Activated CD4-positive, alpha-beta T cell treated with anti-CD3 and anti-CD28 coated beads, Interleukin-2, amount 10 ng/mL, durations not matched to agents 24 days and 14 days (primary cell): ENCODE data around the gene DENND1A. TPM values are rescaled to one million over a fixed set of nuclear protein-coding genes. Genes with fewer than 3 reads are reported as not detected.
"Not testable (repeated sequence)": the region's sequence is repeated elsewhere in the genome, so short reads cannot be mapped to it uniquely, and the experiment has no call there.

Source experiments
- DNase-seq: peaks from one replicate; pipeline ENCODE4 v3.0.0; 2022
- H3K27ac Mint-ChIP-seq: one replicate; pipeline ENCODE4 v1.8.0; 2022; ENCODE audit warnings: mild to moderate bottlenecking, mixed read lengths
- H3K27me3 Mint-ChIP-seq: one replicate; pipeline ENCODE4 v1.8.0; 2022; ENCODE audit warnings: mixed read lengths
- H3K36me3 Mint-ChIP-seq: one replicate; pipeline ENCODE4 v1.8.0; 2022; ENCODE audit warnings: low read depth, mild to moderate bottlenecking, mixed read lengths
- H3K4me1 Mint-ChIP-seq: one replicate; pipeline ENCODE4 v1.8.0; 2021; ENCODE audit warnings: mixed read lengths
- H3K4me3 Mint-ChIP-seq: one replicate; pipeline ENCODE4 v1.8.0; 2022; ENCODE audit warnings: mild to moderate bottlenecking, moderate library complexity, mixed read lengths
- H3K9me3 Mint-ChIP-seq: one replicate; pipeline ENCODE4 v1.8.0; 2021; ENCODE audit warnings: mixed read lengths
- intact Hi-C: fragments of 100-400 bp; cut with micrococcal nuclease; formaldehyde crosslinking; loops from one replicate; pipeline ENCODE4 v1.15.1; 2023
- total RNA-seq: library from RNA; stranded (reverse); gene quantifications from 2 replicates; pipeline ENCODE4 v1.2.3, GENCODE V29; 2022

The DENND1A gene
- total RNA-seq, 1 donor from 2014 or later = 25.2 TPM

GRCh38 chr9:123823194-123823947 lies 106.6 kb downstream of the DENND1A start:
- Mint-ChIP-seq H3K36me3 (peaks cover 8% of the 10 kb centered on the region), H3K9me3 (peaks cover 5% of the 10 kb centered on the region), H3K27ac (no peak overlapping the region), H3K4me3 (no peak overlapping the region), H3K27me3 (no peaks in the 10 kb centered on the region), H3K4me1 (peaks cover 3% of the 10 kb centered on the region)
- intact Hi-C loops = no loop called here
- DNase-seq = no peak

GRCh38 chr9:123821619-123822018 lies 108.3 kb downstream of the DENND1A start:
- intact Hi-C loops = no loop called here

GRCh38 chr9:123820139-123820538 lies 109.8 kb downstream of the DENND1A start:
- no peaks in the 10 kb centered on the region for H3K27me3 Mint-ChIP-seq
- peaks cover 3% of the 10 kb centered on the region for H3K4me1 Mint-ChIP-seq
- no peak overlapping the region for H3K4me3 Mint-ChIP-seq
- H3K9me3 Mint-ChIP-seq = no peaks in the 10 kb centered on the region
- no peaks in the 10 kb centered on the region for H3K36me3 Mint-ChIP-seq
- DNase-seq = no peak
- intact Hi-C loops = no loop called here
- H3K27ac Mint-ChIP-seq = no peak overlapping the region

More at GRCh38 chr9:123821619-123822018, 108.3 kb downstream of the DENND1A start:
- Mint-ChIP-seq H3K36me3 (peaks cover 3% of the 10 kb centered on the region), H3K27ac (no peak overlapping the region), H3K9me3 (peaks cover 4% of the 10 kb centered on the region), H3K27me3 (no peaks in the 10 kb centered on the region), H3K4me3 (no peak overlapping the region), H3K4me1 (peaks cover 3% of the 10 kb centered on the region)
- DNase-seq = no peak

GRCh38 chr9:123816817-123817472 lies 113.0 kb downstream of the DENND1A start:
- Mint-ChIP-seq H3K4me1 (no peaks in the 10 kb centered on the region), H3K27ac (no peak overlapping the region), H3K36me3 (no peaks in the 10 kb centered on the region), H3K4me3 (no peak overlapping the region), H3K27me3 (no peaks in the 10 kb centered on the region), H3K9me3 (no peaks in the 10 kb centered on the region)
- DNase-seq = no peak
- intact Hi-C loops = no loop called here

- intact Hi-C loops, DNase-seq, H3K9me3 Mint-ChIP-seq, H3K27me3 Mint-ChIP-seq, H3K4me1 Mint-ChIP-seq, H3K27ac Mint-ChIP-seq, H3K4me3 Mint-ChIP-seq, H3K36me3 Mint-ChIP-seq: not testable (repeated sequence)
Observed at GRCh38 chr9:123815856-123816255, 114.1 kb downstream of the DENND1A start.

GRCh38 chr9:123814496-123814895 lies 115.4 kb downstream of the DENND1A start:
- intact Hi-C loops = no loop called here
- Mint-ChIP-seq H3K9me3 (no peaks in the 10 kb centered on the region), H3K27me3 (no peaks in the 10 kb centered on the region), H3K4me3 (no peak overlapping the region), H3K36me3 (no peaks in the 10 kb centered on the region), H3K27ac (no peak overlapping the region), H3K4me1 (no peaks in the 10 kb centered on the region)
- no peak for DNase-seq

GRCh38 chr9:123812984-123813383 lies 116.9 kb downstream of the DENND1A start:
- no peaks in the 10 kb centered on the region for H3K4me1 Mint-ChIP-seq
- DNase-seq = no peak
- H3K9me3 Mint-ChIP-seq = no peaks in the 10 kb centered on the region
- H3K27me3 Mint-ChIP-seq = no peaks in the 10 kb centered on the region
- H3K4me3 Mint-ChIP-seq = no peak overlapping the region
- H3K27ac Mint-ChIP-seq = no peak overlapping the region
- intact Hi-C loops = no loop called here
- H3K36me3 Mint-ChIP-seq = no peaks in the 10 kb centered on the region

- Mint-ChIP-seq H3K27me3 (no peaks in the 10 kb centered on the region), H3K4me3 (no peak overlapping the region), H3K9me3 (no peaks in the 10 kb centered on the region), H3K27ac (no peak overlapping the region), H3K36me3 (no peaks in the 10 kb centered on the region), H3K4me1 (no peaks in the 10 kb centered on the region)
- no peak for DNase-seq
- intact Hi-C loops = no loop called here
Observed at GRCh38 chr9:123807251-123807650, 122.7 kb downstream of the DENND1A start.

GRCh38 chr9:123806829-123807228 lies 123.1 kb downstream of the DENND1A start:
- no peak overlapping the region for H3K27ac Mint-ChIP-seq
- no peaks in the 10 kb centered on the region for H3K4me1 Mint-ChIP-seq
- no peak overlapping the region for H3K4me3 Mint-ChIP-seq
- H3K9me3 Mint-ChIP-seq = no peaks in the 10 kb centered on the region
- no peaks in the 10 kb centered on the region for H3K36me3 Mint-ChIP-seq
- intact Hi-C loops = no loop called here
- no peak for DNase-seq
- H3K27me3 Mint-ChIP-seq = no peaks in the 10 kb centered on the region

- no peaks in the 10 kb centered on the region for H3K36me3 Mint-ChIP-seq
- no peak overlapping the region for H3K27ac Mint-ChIP-seq
- no peak for DNase-seq
- no peak overlapping the region for H3K4me3 Mint-ChIP-seq
- intact Hi-C loops = no loop called here
- H3K4me1 Mint-ChIP-seq = peaks cover 8% of the 10 kb centered on the region
- no peaks in the 10 kb centered on the region for H3K27me3 Mint-ChIP-seq
- no peaks in the 10 kb centered on the region for H3K9me3 Mint-ChIP-seq
Observed at GRCh38 chr9:123798195-123798594, 131.7 kb downstream of the DENND1A start.

- no peaks in the 10 kb centered on the region for H3K27me3 Mint-ChIP-seq
- H3K36me3 Mint-ChIP-seq = no peaks in the 10 kb centered on the region
- no peak overlapping the region for H3K27ac Mint-ChIP-seq
- H3K9me3 Mint-ChIP-seq = peaks cover 4% of the 10 kb centered on the region
- H3K4me3 Mint-ChIP-seq = no peak overlapping the region
- no peak for DNase-seq
- intact Hi-C loops = no loop called here
- peaks cover 8% of the 10 kb centered on the region for H3K4me1 Mint-ChIP-seq
Observed at GRCh38 chr9:123796618-123797484, 133.1 kb downstream of the DENND1A start.

GRCh38 chr9:123796094-123796493 lies 133.8 kb downstream of the DENND1A start:
- no peak for DNase-seq
- intact Hi-C loops = no loop called here
- Mint-ChIP-seq H3K36me3 (no peaks in the 10 kb centered on the region), H3K4me3 (no peak overlapping the region), H3K27ac (no peak overlapping the region), H3K4me1 (peaks cover 8% of the 10 kb centered on the region), H3K27me3 (no peaks in the 10 kb centered on the region), H3K9me3 (peaks cover 5% of the 10 kb centered on the region)

GRCh38 chr9:123795336-123795735 lies 134.6 kb downstream of the DENND1A start:
- Mint-ChIP-seq H3K9me3 (peaks cover 5% of the 10 kb centered on the region), H3K27ac (no peak overlapping the region), H3K4me1 (peaks cover 8% of the 10 kb centered on the region), H3K4me3 (no peak overlapping the region), H3K36me3 (no peaks in the 10 kb centered on the region), H3K27me3 (no peaks in the 10 kb centered on the region)
- intact Hi-C loops = no loop called here
- DNase-seq = no peak

GRCh38 chr9:123792501-123792900 lies 137.4 kb downstream of the DENND1A start:
- DNase-seq = no peak
- H3K27me3 Mint-ChIP-seq = no peaks in the 10 kb centered on the region
- H3K4me1 Mint-ChIP-seq = peaks cover 8% of the 10 kb centered on the region
- no peaks in the 10 kb centered on the region for H3K36me3 Mint-ChIP-seq
- intact Hi-C loops = no loop called here
- peaks cover 5% of the 10 kb centered on the region for H3K9me3 Mint-ChIP-seq
- no peak overlapping the region for H3K27ac Mint-ChIP-seq
- H3K4me3 Mint-ChIP-seq = no peak overlapping the region
